A549 (cell line): ENCODE data around the gene ANKFY1.

Source experiments
- CHD4 ChIP-seq: fragments of 200-600 bp; sonication (generic); IDR thresholded peaks from 2 replicates; pipeline ENCODE4 v1.6.1; 2016; ENCODE audit warnings: antibody characterized with exemption, mild to moderate bottlenecking, borderline replicate concordance
- CTCF ChIP-seq: fragments of >200 bp; sonication (Bioruptor Twin); formaldehyde crosslinking; IDR thresholded peaks from 3 replicates; pipeline ENCODE4 v1.5.1; 2016
- JUN ChIP-seq, 2 experiments: fragments of >200 bp; sonication (Bioruptor Twin); formaldehyde crosslinking; IDR thresholded peaks; 2 replicates in 1 of 2; 3 replicates in 1 of 2; pipeline ENCODE4 v1.6.1; 2016 to 2017
- MAFK ChIP-seq: fragments of 450-650 bp; IDR thresholded peaks from 2 replicates; pipeline ENCODE4 v1.6.1; 2014; ENCODE audit not compliant: partially characterized antibody
- MAX ChIP-seq: IDR thresholded peaks from 2 replicates; pipeline ENCODE4 v1.6.1; 2012
- PHF8 ChIP-seq: fragments of 200-600 bp; sonication (generic); IDR thresholded peaks from 2 replicates; pipeline ENCODE4 v1.6.1; 2016; ENCODE audit warnings: low read depth, mild to moderate bottlenecking, antibody characterized with exemption, moderate library complexity, borderline replicate concordance
- POLR2A ChIP-seq: IDR thresholded peaks from 2 replicates; pipeline ENCODE4 v1.6.1; 2012; ENCODE audit warnings: mild to moderate bottlenecking, low read length
- RARB ChIP-seq: fragments of 250-450 bp; sonication (Bioruptor Pico); IDR thresholded peaks from 2 replicates; pipeline ENCODE4 v1.8.0; 2021; ENCODE audit warnings: mild to moderate bottlenecking, moderate library complexity
- REST ChIP-seq: fragments of 200-600 bp; sonication (generic); IDR thresholded peaks from 2 replicates; pipeline ENCODE4 v1.6.1; 2016; ENCODE audit warnings: antibody characterized with exemption, mild to moderate bottlenecking, moderate library complexity
- SMC3 ChIP-seq: fragments of >200 bp; sonication (Bioruptor Twin); formaldehyde crosslinking; IDR thresholded peaks from 3 replicates; pipeline ENCODE4 v1.6.1; 2018; ENCODE audit warnings: inconsistent platforms
- TF ChIP-seq, protein P1 (sequence below): IDR thresholded peaks from 2 replicates; pipeline ENCODE4 v1.6.1; 2012; ENCODE audit warnings: low read depth, borderline replicate concordance

DNA sequence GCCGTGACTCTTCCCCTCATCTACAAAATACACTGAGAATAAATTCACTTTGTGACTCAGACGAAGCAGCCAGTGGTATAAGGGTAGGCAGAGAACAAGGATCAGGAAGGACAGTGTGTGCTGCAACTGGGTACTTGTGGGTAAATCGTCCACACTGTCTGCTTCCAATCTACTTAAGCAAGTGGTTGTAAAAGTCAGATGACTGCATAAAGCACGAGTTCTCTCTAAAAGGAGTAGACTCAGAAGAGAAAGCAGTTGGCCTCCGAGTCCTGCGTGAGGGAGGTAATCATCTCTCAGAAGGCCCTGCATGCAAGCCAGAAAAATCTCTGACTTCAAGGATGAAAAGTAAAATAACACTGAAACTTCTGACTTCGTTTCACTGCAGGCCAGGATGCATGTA is 43.1 kb downstream of the ANKFY1 start:
- no peak for TF ChIP-seq REST
- no peak for TF ChIP-seq CTCF
- no peak for TF ChIP-seq JUN (IDR thresholded peaks at IDR 0.05)
- TF ChIP-seq SMC3: no peak
- TF ChIP-seq MAX: no peak
- no peak for TF ChIP-seq POLR2A
- TF ChIP-seq, protein P1, sequence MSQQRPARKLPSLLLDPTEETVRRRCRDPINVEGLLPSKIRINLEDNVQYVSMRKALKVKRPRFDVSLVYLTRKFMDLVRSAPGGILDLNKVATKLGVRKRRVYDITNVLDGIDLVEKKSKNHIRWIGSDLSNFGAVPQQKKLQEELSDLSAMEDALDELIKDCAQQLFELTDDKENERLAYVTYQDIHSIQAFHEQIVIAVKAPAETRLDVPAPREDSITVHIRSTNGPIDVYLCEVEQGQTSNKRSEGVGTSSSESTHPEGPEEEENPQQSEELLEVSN: no peak
- TF ChIP-seq RARB (CRISPR knock-in tag): no peak
- no peak for TF ChIP-seq CHD4
- no peak for TF ChIP-seq PHF8
- TF ChIP-seq MAFK: no peak
